Ramos (cell line): Measurements from ENCODE around the gene RPS14.
"Not testable (repeated sequence)": the region's sequence is repeated elsewhere in the genome, so short reads cannot be mapped to it uniquely, and the experiment has no call there.

Experiments
- in situ Hi-C: fragments of 300-500 bp; cut with MboI; formaldehyde crosslinking; loops from one replicate; pipeline ENCODE4 v1.14.3; 2022; ENCODE audit warnings: low sequenced_read_pairs; ENCODE audit not compliant: unreplicated experiment

Gene RPS14

DNA sequence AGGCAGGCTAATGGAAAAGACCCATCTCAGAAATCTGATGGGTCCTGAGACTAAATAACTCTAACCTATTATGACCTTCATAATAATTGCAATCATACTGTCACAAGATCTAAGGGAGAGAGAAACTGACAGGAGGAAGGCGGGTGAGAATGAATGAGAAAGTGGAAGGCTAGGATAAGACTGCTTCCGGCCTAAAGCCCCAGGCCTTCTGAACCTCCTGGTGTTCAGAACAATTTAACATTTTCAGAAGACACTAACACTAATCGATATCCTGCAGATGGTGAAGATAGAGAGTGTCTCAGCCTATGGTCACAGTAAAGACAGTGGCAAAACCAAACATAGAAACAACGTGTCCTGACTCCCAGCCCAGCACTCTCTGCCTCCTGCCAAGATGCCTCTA, 1.2 kb downstream of the RPS14 start:
- in situ Hi-C loops = no loop called here

DNA sequence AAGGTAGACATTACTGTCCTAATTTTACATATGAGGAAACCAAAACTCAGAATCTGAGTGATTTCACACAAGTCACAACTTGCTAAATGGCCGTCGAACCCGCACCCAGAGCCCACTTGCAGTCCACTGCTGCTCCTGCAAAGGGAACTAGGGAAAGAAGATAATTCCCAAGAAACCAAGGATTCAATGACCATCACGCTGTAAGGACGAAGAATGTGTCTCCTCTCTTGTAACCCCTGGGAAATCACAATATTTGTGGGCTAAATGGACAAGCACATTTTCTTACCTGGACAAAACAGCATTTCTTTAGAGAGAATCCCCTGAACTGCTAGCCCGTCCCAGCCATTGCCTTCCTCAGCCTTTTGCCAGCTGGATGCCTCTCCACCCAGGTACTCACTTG, 2.4 kb downstream of the RPS14 start:
- in situ Hi-C loops = no loop called here

- in situ Hi-C loops = no loop called here
Observed at GRCh38 chr5:150446583-150446982, 3.0 kb downstream of the RPS14 start.

DNA sequence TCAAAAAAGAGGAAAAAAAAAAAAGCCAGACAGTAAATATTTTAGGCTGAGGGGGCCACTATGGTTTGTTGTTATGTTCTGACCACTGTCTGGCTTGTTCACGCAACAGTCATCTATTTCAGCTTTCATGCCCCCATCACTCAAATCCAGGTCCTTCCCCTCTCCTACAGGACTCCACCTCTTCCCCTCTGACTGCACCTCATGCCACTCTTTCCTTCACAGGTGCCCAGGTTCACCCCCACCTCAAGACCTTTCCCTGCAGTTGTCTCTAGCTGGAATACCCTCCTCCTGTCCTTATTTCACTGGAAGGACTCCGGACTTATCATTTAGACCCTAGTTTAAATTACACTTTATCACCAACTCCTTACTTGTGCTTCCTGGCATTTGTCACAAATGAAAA, 3.5 kb downstream of the RPS14 start:
- in situ Hi-C loops = no loop called here

- in situ Hi-C loops = no loop called here
Observed at GRCh38 chr5:150444770-150445169, 4.8 kb downstream of the RPS14 start.

DNA sequence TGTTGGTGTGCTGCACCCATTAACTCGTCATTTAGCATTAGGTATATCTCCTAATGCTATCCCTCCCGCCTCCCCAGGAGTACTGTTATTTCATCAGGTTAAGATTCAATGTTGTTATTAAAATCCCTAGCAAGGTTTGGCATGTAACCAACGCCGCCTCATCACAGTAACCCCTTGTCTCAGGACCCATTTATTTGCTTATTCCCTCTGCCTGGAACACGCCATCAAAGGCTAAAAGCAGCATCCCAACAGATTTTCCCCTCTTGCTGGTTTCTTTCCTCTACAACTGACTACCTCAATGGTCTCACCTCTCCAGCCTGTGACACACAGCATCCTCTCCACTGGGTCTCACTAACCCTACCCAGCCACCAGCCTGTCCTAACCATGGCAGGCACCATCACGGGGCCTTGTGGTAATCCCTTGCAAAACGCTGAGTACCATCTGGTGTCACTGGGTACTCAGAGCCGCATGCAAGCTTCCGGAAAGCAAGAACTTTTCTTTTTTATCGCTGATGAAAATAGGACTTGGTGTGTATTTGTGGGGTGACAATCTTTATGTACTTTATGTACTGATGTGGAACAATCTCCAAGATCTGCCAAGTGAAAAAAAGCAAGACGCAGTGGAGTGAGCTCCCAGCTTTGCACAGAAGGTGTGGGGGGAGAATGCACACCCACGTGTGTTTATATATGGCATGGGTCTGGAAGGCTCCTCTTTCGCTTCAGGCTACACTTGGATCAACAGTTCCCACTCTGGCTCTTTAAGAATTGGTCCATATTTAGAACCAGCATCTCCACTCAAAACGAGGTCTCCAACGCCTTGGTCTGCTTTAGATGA, 6.1 kb downstream of the RPS14 start:
- in situ Hi-C loops = no loop called here

- in situ Hi-C loops = no loop called here
Observed at GRCh38 chr5:150442699-150443080, 6.8 kb downstream of the RPS14 start.

GRCh38 chr5:150441813-150442698, 7.5 kb downstream of the RPS14 start:
- in situ Hi-C loops = no loop called here

GRCh38 chr5:150440948-150441812, 8.4 kb downstream of the RPS14 start:
- in situ Hi-C loops = no loop called here

DNA sequence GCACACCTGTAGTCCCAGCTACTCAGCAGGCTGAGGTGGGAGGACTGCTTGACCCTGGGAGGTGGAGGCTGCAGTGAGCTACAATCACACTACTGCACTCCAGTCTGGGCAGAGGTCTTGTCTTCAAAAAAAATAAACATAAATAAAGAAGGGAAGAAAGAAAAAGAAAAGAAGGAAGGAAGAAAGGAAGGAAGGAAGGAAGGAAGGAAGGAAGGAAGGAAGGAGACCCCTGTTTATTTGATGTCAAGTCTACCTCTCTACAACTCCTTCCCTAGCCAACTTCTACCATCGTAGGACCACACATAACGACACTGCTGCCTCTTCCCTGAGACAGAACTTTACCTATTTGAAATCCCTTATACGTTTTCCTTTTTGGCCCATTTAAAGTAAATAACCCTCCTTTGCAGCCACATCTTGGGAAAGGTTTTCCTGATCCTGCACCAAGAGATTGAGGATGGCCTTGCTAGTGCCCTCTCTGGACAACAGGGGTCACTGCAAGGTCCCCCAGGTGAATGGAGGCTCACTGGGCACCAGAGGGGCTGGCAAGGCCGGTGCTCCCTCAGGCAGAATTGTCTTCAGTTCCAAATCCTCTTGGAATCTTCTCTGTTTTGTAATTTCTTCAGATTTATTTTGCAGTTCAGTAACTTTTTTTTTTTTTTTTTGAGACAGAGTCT, 10.5 kb downstream of the RPS14 start:
- in situ Hi-C loops = no loop called here

- in situ Hi-C loops = no loop called here
Observed at GRCh38 chr5:150436141-150436680, 13.3 kb downstream of the RPS14 start.

GRCh38 chr5:150434464-150434863, 15.1 kb downstream of the RPS14 start:
- in situ Hi-C loops = loop anchor here (5.0 kb wide), 1 partner anchor 37 kb away; no protein-coding TSS in a partner anchor

DNA sequence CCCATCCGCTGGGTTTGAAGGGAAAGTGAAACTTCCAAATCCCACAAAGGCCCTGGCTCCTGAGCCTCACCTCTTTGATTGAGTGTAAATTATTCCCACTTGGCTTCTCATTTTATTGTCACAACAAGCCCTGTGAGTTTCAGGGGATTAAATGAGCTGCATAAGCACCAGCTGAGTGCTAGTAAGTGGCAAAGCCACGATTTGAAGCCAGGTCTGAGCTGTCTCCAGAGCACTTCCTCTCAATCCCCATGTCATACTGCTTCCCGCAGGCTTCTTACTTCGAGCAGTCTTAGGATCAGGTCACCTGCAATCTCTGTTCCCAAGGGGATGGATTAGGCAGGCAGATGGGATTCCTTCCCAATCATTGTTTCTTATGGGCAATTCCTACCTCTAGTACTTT, 18.0 kb downstream of the RPS14 start:
- in situ Hi-C loops = loop anchor here (5.0 kb wide), 1 partner anchor 34 kb away; no protein-coding TSS in a partner anchor

GRCh38 chr5:150431048-150431447, 18.5 kb downstream of the RPS14 start:
- in situ Hi-C loops = loop anchor here (5.0 kb wide), 1 partner anchor 34 kb away; no protein-coding TSS in a partner anchor

DNA sequence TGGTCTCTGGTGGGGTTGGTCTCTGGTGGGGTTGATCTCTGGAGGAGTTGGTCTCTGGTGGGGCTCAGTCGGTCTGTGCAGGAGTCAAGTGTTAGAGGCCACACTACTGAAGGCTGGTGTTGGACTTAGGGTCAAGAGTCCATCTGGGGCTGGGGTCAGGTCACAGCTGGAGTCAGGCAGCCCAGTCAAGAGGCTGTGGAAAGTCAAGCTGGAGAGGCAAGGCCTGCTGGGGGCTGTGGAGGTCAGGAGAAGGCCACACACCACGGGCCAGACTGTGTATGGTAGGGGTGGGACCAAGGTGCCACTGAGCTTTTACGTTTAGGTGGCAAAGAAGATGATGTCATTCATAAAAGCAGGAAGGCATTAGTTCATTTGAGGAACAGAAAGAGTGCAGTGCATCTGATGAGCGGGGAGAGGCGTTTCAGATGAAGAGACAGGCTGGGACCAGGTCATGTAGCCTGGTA, 20.1 kb downstream of the RPS14 start:
- in situ Hi-C loops = no loop called here

- in situ Hi-C loops = no loop called here
Observed at GRCh38 chr5:150428978-150429377, 20.6 kb downstream of the RPS14 start.

GRCh38 chr5:150428106-150428876, 21.2 kb downstream of the RPS14 start:
- in situ Hi-C loops = no loop called here

- in situ Hi-C loops = not testable (repeated sequence)
Observed at GRCh38 chr5:150426165-150426564, 23.4 kb downstream of the RPS14 start.

GRCh38 chr5:150422758-150423157, 26.8 kb downstream of the RPS14 start:
- in situ Hi-C loops = no loop called here
